Stimulated activated CD8-positive, alpha-beta memory T cell treated with anti-CD3 and anti-CD28 coated beads, Interleukin-12 subunit alpha, Interleukin-12 subunit beta, amount 100 ng/mL, for 24 hours (primary cell): ENCODE data around the gene LRMDA.

Experiments
- DNase-seq: peaks from one replicate; pipeline ENCODE4 v3.0.0-alpha.2; 2020; ENCODE audit errors: extremely low read depth

LRMDA gene

GRCh38 chr10:75425291-75426079 is 5.9 kb upstream of the LRMDA start:
- no peak for DNase-seq

- no peak for DNase-seq
Observed at GRCh38 chr10:75426880-75427279, 4.5 kb upstream of the LRMDA start.

DNA sequence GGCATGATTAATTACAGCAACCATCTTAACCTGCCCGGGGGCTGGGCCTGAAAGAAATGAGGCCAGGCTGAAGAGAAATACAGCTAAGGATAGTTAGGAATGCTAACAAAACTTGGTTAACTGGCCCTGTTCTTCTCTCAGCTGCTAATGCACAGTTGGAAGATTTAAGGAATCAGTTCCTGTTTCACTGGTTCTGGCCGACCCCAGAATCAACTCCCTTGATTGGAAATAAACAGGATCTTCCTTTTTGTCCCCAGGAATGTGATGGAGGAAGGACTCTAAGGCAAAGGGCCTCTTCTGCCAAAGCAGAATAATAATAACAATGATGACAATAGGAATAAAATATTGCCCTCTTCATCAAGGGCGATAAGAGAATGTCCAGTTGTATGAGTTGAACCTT is 3.5 kb upstream of the LRMDA start:
- DNase-seq, result no peak

GRCh38 chr10:75428434-75429158 is 2.8 kb upstream of the LRMDA start:
- DNase-seq, result no peak

DNA sequence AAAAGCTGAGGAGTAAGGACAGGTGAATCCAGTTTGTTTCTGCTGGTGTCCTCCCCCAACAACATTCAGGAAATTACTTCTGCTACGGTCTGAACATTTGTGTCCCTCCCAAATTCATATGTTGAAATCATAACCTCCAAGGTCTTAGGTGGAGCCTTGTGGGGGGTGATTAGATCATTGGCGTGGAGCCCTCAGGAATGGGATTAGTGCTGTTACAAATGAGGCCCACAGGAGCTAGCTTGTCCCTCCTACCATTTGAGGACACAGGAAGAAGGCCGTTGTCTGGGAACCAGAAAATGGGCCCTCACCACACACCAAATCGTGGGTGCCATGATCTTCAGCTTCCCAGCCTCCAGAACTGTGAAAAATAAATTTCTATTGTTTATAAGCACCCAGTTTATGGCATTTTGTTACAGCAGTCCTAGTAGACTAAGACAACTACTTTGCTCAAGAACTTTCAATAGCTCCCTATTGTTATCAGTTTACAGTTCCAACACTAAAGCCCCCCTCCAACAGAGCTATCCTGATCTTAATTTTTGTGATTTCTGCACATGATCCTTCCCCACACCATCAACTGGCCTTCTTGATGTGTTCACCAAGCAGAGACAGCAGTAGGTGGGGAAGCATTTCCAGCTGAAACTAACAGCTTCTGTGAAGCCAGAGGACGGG is 2.1 kb upstream of the LRMDA start:
- DNase-seq, result no peak

- no peak for DNase-seq
Observed at GRCh38 chr10:75430000-75430763, 1.2 kb upstream of the LRMDA start.

DNA sequence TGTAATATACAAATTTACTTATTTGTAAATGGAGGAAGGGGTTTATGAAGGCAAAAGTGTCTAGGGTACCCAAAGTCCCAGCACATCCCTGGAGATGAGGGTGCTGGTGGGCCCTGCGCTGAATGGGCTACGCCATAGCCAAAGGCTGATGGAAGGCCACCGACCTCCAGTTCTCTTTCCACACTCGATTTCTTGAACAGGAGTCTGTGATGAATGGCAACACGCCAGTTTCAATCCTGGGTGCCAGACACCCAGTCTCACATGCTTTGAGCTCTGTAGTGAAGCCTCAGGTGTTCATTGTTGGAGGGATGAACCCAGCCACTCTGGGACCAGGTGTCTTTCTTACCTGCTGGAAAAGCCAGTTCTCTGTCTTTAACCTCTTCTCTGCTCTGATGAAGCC is 752 bp downstream of the LRMDA start:
- DNase-seq, result no peak

DNA sequence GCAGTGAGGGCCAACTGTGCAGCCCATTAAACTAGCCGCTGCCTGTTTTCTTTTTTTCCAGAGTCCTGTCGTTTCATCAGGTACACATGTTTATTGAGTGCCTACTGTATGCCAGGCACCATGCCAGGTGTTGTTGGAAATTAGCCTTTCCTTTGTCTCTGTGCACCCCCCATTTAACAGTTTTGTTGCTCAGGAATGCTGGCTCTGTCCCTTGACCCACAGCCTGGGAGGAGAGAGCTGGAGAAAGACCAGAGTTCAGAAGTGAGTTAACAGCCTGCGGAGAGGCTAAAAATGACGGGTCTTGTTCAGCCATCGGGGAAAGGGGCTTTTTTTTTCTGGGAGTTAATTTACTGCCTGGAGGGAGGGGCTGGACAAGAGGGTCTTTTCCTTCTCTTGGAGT is 1.3 kb downstream of the LRMDA start:
- DNase-seq, result no peak

- no peak for DNase-seq
Observed at GRCh38 chr10:75433216-75433615, 1.8 kb downstream of the LRMDA start.

DNA sequence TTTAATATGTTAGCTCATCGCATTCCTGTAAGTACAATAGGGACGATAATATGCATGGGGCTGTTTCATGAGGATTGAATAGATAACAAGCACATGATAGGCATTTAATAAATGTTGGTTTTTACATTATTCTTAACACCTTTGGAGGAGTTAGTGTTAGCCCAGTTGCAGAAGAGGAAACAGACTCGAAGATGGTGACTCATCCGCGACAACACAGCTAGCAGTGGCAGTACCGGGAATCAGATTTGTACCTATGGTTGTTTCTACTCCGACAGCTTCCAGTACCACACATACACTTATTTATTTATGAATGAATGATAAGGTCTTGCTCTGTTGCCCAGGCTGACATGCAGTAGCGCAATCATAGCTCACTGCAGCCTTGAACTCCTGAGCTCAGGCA is 2.9 kb downstream of the LRMDA start:
- DNase-seq, result no peak

- no peak for DNase-seq
Observed at GRCh38 chr10:75435291-75435690, 3.9 kb downstream of the LRMDA start.

- no peak for DNase-seq
Observed at GRCh38 chr10:75436896-75437295, 5.5 kb downstream of the LRMDA start.

- no peak for DNase-seq
Observed at GRCh38 chr10:75437693-75438092, 6.3 kb downstream of the LRMDA start.

DNA sequence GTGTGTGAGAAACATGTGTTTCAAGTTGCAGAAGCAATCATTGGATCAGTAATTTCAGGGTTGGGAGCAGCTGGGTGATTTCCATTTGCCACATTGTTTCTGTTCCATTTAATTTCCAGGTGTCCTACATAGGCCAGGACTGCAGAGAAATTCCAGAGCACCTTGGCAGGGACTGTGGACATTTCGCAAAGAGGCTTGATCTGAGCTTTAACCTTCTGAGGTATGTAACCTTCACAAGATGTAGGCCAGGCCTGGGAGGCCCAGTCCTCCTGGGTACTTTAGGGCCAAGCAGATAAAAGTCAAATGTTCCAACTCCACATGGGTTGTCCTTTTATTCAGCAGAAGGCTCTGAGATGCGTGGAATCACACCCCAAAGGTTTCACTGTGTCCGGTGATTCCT is 6.9 kb downstream of the LRMDA start:
- DNase-seq, result no peak

GRCh38 chr10:75439811-75440210 is 8.4 kb downstream of the LRMDA start:
- no peak for DNase-seq

GRCh38 chr10:75440271-75440793 is 8.9 kb downstream of the LRMDA start:
- DNase-seq, result no peak

DNA sequence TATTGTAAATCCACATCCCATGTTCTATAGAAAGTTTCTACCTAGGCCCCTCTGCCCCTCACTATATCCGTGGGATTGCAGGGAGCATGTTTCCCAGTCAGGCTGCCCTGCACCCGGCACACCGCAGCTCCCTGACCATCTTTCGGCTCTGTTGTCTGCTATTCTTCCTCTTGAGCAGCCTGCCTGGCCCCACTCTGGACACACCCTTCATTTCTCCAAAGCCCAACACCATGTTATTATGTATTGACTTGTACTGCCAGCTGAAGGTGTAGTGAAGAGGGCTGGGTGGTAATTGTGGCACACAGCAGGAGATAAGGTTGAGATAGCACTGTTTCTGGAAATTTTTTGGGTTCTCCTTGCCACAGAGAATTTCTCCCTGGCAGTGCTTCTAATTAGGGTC is 9.8 kb downstream of the LRMDA start:
- DNase-seq, result no peak

- no peak for DNase-seq
Observed at GRCh38 chr10:75441682-75442081, 10.3 kb downstream of the LRMDA start.

DNA sequence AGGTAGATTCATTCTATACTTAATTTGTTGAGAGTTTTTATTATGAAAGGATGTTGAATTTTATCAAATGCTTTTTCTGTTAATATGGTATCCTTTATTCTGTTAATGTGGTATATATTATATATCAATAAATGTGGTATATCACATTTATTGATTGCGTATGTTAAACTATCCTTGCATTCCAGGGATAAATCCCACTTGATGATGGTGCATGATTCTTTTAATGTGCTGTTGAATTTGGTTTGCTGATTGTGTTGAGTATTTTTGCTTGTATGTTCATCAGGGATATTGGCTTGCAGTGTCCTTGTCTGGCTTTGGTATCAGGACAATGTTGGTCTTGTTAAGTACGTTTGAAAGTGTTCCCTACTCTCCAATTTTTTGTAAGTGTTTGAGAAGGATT is 11.9 kb downstream of the LRMDA start:
- DNase-seq, result no peak

DNA sequence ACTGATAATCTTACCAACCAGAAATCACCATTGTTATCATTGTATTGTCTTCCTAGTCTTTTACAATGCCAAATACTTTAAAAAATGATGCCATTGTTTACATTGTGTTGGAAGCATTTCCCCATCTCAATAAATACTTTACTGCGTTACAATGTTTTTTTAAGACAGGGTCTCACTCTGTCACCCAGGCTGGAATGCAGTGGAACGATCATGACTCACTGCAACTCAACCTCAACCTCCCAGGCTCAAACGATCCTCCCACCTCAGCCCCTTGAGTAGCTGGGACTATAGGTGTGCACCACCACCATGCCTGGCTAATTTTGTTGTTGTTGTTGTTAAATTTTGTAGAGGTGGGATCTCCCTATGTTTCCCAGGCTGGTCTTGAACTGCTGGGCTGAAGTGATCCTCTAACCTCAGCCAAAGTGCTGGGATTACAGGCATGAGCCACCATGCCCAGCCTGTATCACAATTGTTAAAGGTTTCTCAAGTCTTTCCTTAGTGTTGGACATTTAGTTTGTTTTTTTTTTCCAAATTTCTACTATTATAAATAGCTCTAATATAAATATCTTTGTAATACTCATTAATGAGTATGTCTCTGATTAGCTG is 13.5 kb downstream of the LRMDA start:
- no peak for DNase-seq

GRCh38 chr10:75446508-75446907 is 15.1 kb downstream of the LRMDA start:
- DNase-seq, result no peak
